Caco-2 (cell line): ENCODE results near the gene KIF22. TPM values are rescaled to one million over a fixed set of nuclear protein-coding genes. Genes with fewer than 3 reads are reported as not detected.

ENCODE experiments used
- BruUV-seq: library from RNA; stranded (reverse); fragments of 400-500 nt; replicated peaks from 2 replicates; lab custom pipeline; 2021; lab: Mats Ljungman, UMichigan
- CTCF ChIA-PET: fragments of 300-600 bp; sonication (Branson Sonifier 250); formaldehyde crosslinking; loops from one replicate; lab custom pipeline; 2022; ENCODE audit warnings: antibody characterized with exemption; lab: Charles Lee
- POLR2A ChIA-PET: fragments of 300-600 bp; sonication (Branson Sonifier 250); formaldehyde crosslinking; loops from one replicate; lab custom pipeline; 2022; ENCODE audit warnings: antibody characterized with exemption; lab: Charles Lee
- DNase-seq, 2 experiments: peaks; one replicate each; pipeline versions ENCODE4 v3.0.0 to v3.0.0-alpha.2; 2020 to 2022
- H3K27me3 ChIP-seq: replicated peaks from 2 replicates; pipeline ENCODE4 v1.6.0; 2011; ENCODE audit warnings: low read length; ENCODE audit not compliant: control insufficient read depth, insufficient read depth
- H3K36me3 ChIP-seq: 2 replicates; pipeline ENCODE4 v1.5.1; 2011; ENCODE audit warnings: low read length; ENCODE audit not compliant: control insufficient read depth, insufficient read depth
- H3K4me1 ChIP-seq: fragments of 250-450 bp; sonication (Bioruptor Pico); 2 replicates; pipeline ENCODE4 v1.5.1; 2020; ENCODE audit warnings: mild to moderate bottlenecking
- H3K4me3 ChIP-seq: 2 replicates; pipeline ENCODE4 v1.5.1; 2011; ENCODE audit warnings: low read depth, mild to moderate bottlenecking, control low read depth, low read length
- H3K9me3 ChIP-seq: fragments of 250-450 bp; sonication (Bioruptor Pico); 2 replicates; pipeline ENCODE4 v1.5.1; 2020; ENCODE audit warnings: mild to moderate bottlenecking, moderate library complexity
- H3K27ac Mint-ChIP-seq: one replicate; pipeline ENCODE4 v1.8.0; 2022; ENCODE audit warnings: mixed read lengths; ENCODE audit not compliant: unreplicated experiment
- H3K27me3 Mint-ChIP-seq: one replicate; pipeline ENCODE4 v1.8.0; 2022; ENCODE audit warnings: mixed read lengths; ENCODE audit not compliant: insufficient read depth, unreplicated experiment
- H3K36me3 Mint-ChIP-seq: one replicate; pipeline ENCODE4 v1.8.0; 2022; ENCODE audit warnings: mild to moderate bottlenecking, mixed read lengths; ENCODE audit not compliant: insufficient read depth, unreplicated experiment
- H3K4me1 Mint-ChIP-seq: one replicate; pipeline ENCODE4 v1.8.0; 2022; ENCODE audit warnings: low read depth, mixed read lengths; ENCODE audit not compliant: unreplicated experiment
- H3K4me3 Mint-ChIP-seq: one replicate; pipeline ENCODE4 v1.8.0; 2022; ENCODE audit warnings: mild to moderate bottlenecking, moderate library complexity, mixed read lengths; ENCODE audit not compliant: unreplicated experiment
- H3K9me3 Mint-ChIP-seq: one replicate; pipeline ENCODE4 v1.8.0; 2022; ENCODE audit warnings: mixed read lengths; ENCODE audit not compliant: unreplicated experiment
- CTCF ChIP-seq, 2 experiments: fragments of 200-600 bp in 1 of 2; IDR thresholded peaks; 1 replicate in 1 of 2; 2 replicates in 1 of 2; pipeline versions ENCODE4 v1.5.1 to v1.8.0; 2011 to 2022; ENCODE audit warnings: antibody characterized with exemption in 1 of 2, control low read depth in 1 of 2, inconsistent platforms in 1 of 2, low read depth in 1 of 2, low read length in 1 of 2, mild to moderate bottlenecking in 1 of 2, moderate library complexity in 1 of 2; ENCODE audit not compliant: insufficient read depth in 1 of 2, severe bottlenecking in 1 of 2, unreplicated experiment in 1 of 2
- intact Hi-C: fragments of 100-400 bp; cut with micrococcal nuclease; formaldehyde crosslinking; loops from one replicate; pipeline ENCODE4 v1.10.0; 2022; ENCODE audit not compliant: unreplicated experiment
- total RNA-seq: library from RNA; stranded (reverse); gene quantifications from 2 replicates; pipeline ENCODE4 v1.2.3, GENCODE V29; 2022

The KIF22 gene
- total RNA-seq, 1 experiment from 2014 or later, result 152 TPM

- no peaks in the 10 kb centered on the region for H3K27me3 Mint-ChIP-seq
- no peaks in the 10 kb centered on the region for H3K36me3 Mint-ChIP-seq
- TF ChIP-seq CTCF (IDR thresholded peaks at IDR 0.05; ENCODE audit: insufficient read depth in 1 of 2, low read depth in 1 of 2, low read length in 1 of 2, severe bottlenecking in 1 of 2, unreplicated experiment in 1 of 2), result no peak
- H3K4me1 Mint-ChIP-seq, result peaks cover 15% of the 10 kb centered on the region
- no peak overlapping the region for H3K4me3 Mint-ChIP-seq
- no TSS peak for BruUV-seq
- no peaks in the 10 kb centered on the region for H3K9me3 Mint-ChIP-seq
- no peaks in the 10 kb centered on the region; the same call in 1 of the 2 replicates for H3K36me3 ChIP-seq
- no peak overlapping the region for H3K27ac Mint-ChIP-seq
- no peak for DNase-seq
- H3K9me3 ChIP-seq, result no peaks in the 10 kb centered on the region; the same call in 1 of the 2 replicates
- intact Hi-C loops, result no loop called here
- no peak overlapping the region for H3K4me3 ChIP-seq
- ChIA-PET CTCF (no interaction called here), POLR2A (no interaction called here)
- H3K27me3 ChIP-seq, result no peaks in the 10 kb centered on the region
- H3K4me1 ChIP-seq, result peaks cover 27% of the 10 kb centered on the region
Measured at GRCh38 chr16:29743827-29744531, 46.6 kb upstream of the KIF22 start.

- Histone ChIP-seq H3K36me3 (no peaks in the 10 kb centered on the region; the same call in 1 of the 2 replicates), H3K4me1 (peaks cover 23% of the 10 kb centered on the region), H3K4me3 (no peak overlapping the region), H3K9me3 (no peaks in the 10 kb centered on the region; the same call in 1 of the 2 replicates), H3K27me3 (no peaks in the 10 kb centered on the region)
- ChIA-PET POLR2A (no interaction called here), CTCF (no interaction called here)
- no peaks in the 10 kb centered on the region for H3K9me3 Mint-ChIP-seq
- H3K36me3 Mint-ChIP-seq, result no peaks in the 10 kb centered on the region
- no peak overlapping the region for H3K4me3 Mint-ChIP-seq
- DNase-seq, result no peak
- no TSS peak for BruUV-seq
- no peaks in the 10 kb centered on the region for H3K27me3 Mint-ChIP-seq
- no peak for TF ChIP-seq CTCF (IDR thresholded peaks at IDR 0.05; ENCODE audit: insufficient read depth in 1 of 2, low read depth in 1 of 2, low read length in 1 of 2, severe bottlenecking in 1 of 2, unreplicated experiment in 1 of 2)
- H3K27ac Mint-ChIP-seq, result no peak overlapping the region
- H3K4me1 Mint-ChIP-seq, result peaks cover 13% of the 10 kb centered on the region
- intact Hi-C loops, result no loop called here
Measured at GRCh38 chr16:29744541-29745101, 45.9 kb upstream of the KIF22 start.

GRCh38 chr16:29745121-29745852 lies 45.3 kb upstream of the KIF22 start:
- no peak for DNase-seq
- CTCF ChIA-PET, result no interaction called here
- peaks cover 6% of the 10 kb centered on the region for H3K4me1 Mint-ChIP-seq
- no peak overlapping the region for H3K27ac Mint-ChIP-seq
- no peaks in the 10 kb centered on the region; the same call in 1 of the 2 replicates for H3K36me3 ChIP-seq
- POLR2A ChIA-PET, result no interaction called here
- no TSS peak for BruUV-seq
- H3K9me3 Mint-ChIP-seq, result no peaks in the 10 kb centered on the region
- no peaks in the 10 kb centered on the region for H3K36me3 Mint-ChIP-seq
- no peak overlapping the region for H3K4me3 ChIP-seq
- H3K9me3 ChIP-seq, result no peaks in the 10 kb centered on the region; the same call in 1 of the 2 replicates
- H3K4me3 Mint-ChIP-seq, result no peak overlapping the region
- TF ChIP-seq CTCF (IDR thresholded peaks at IDR 0.05; ENCODE audit: insufficient read depth in 1 of 2, low read depth in 1 of 2, low read length in 1 of 2, severe bottlenecking in 1 of 2, unreplicated experiment in 1 of 2), result no peak
- H3K4me1 ChIP-seq, result peaks cover 16% of the 10 kb centered on the region
- no peaks in the 10 kb centered on the region for H3K27me3 ChIP-seq
- intact Hi-C loops, result no loop called here
- no peaks in the 10 kb centered on the region for H3K27me3 Mint-ChIP-seq
